ENCODE results near the gene ADCY7. TPM values are rescaled to one million over a fixed set of nuclear protein-coding genes. Genes with fewer than 3 reads are reported as not detected.

ADCY7 gene
- total and polyA plus RNA-seq, 9 of the 15 experiments (the other 6 are each of a cell fraction or from before 2014, with no cell fraction given), result 2.3 to 108 (median 28.6) TPM

DNA sequence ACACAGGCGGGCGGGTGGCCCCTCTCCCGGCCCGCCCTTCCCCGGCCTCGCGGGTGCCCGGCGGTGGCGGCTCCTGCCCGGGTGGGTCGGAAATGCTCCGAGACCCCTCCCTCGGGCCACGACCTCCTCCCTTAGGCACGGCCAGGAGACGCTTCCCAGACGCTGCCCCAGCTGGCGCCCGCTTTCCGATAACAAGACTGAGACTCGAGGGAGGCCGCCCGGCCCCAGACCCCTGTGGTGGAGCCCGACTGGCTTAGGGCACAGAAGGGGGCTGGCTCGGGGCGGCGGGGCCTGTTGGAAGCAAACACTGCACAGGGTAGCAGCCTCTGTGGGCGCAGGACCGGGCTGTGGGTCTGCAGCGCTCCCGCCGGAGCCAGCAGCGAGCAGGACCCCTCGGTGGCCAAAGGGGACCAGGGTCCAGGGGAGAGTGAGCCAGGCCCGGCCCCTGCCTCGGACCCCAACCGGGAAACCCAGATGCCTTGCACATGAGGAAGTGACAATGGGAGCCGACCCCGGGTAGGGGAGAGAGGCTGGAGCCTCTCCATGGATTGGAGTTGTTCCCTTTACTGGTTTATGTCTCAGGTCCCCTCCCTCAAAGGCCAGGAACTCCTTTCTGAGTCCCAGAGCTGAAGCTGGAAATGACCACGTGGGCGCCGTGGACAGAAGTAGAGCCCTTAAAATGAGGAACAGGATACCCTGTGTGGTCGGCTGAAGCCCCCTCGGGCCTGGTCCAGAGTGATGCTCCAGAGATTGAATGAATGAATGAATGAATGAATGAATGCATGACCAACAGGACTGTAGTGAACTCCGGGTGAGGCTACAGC is 19.8 kb upstream of the ADCY7 start:
- H3K9ac ChIP-seq (ENCODE audit: insufficient read depth in 1 of 2, low read depth in 2 of 2, low read length in 2 of 2), result peak overlapping the region; percentile 84 to 96
- POLR2A ChIA-PET, result interaction anchor here (0.6 to 1.1 kb wide), 7 partner anchors 12 to 126 kb away, joined by 3 to 6 read pairs (median 3); partner anchors contain the start of gene ADCY7
- in situ Hi-C loops (cut with MboI) (no loop called here), intact Hi-C loops (cut with micrococcal nuclease) (loop anchor here (5.0 kb wide), 1 partner anchor 76 kb away; no protein-coding TSS in a partner anchor)
- peak overlapping the region; percentile 81 for H3K4me2 ChIP-seq (ENCODE audit: insufficient read depth, low read length)
- peak overlapping the region; percentile 76 for H3K4me3 ChIP-seq
- no peaks in the 10 kb centered on the region for H3K9me3 ChIP-seq (replicated peaks; ENCODE audit: control insufficient read depth, insufficient read depth, low read depth, low read length)
- 7% methylated on average over 21 of the region's 46 CpGs for WGBS (ENCODE audit: insufficient coverage, low coverage, missing lambda C conversion rate)
- peaks cover 48% of the 10 kb centered on the region for H3K79me2 ChIP-seq (ENCODE audit: control insufficient read depth, insufficient read depth, low read length)
- ATAC-seq (peak; percentile 18), FAIRE-seq (peak; percentile 6), DNase-seq (ENCODE audit: extremely low read depth in 1 of 4, low spot score in 3 of 4) (no peak)
- peak overlapping the region; percentile 71 for H2AFZ ChIP-seq (ENCODE audit: low read depth, low read length)
- peaks cover 38 to 43% of the 10 kb centered on the region in 2 experiments for H3K4me1 ChIP-seq (replicated peaks in 1 of 2; ENCODE audit: control insufficient read depth in 2 of 2, insufficient read depth in 2 of 2, low read length in 2 of 2)
- no TSS peak for BruUV-seq (replicated peaks)
- H4K20me1 ChIP-seq (replicated peaks; ENCODE audit: control insufficient read depth, insufficient read depth, low read length), result no peaks in the 10 kb centered on the region
- CTCF ChIA-PET (ENCODE audit: low intra/inter-chr PET ratio), result no interaction called here
- peak overlapping the region; percentile 79 for H3K27ac ChIP-seq (ENCODE audit: extremely low read depth, low read depth, low read length)
- peaks cover 7% of the 10 kb centered on the region; the same call in 1 of the 3 replicates for H3K36me3 ChIP-seq (ENCODE audit: control insufficient read depth, insufficient read depth, low read length)
- H3K27me3 ChIP-seq (ENCODE audit: control insufficient read depth in 2 of 2, insufficient read depth in 2 of 2, low read length in 2 of 2), result no peaks in the 10 kb centered on the region
- H3K9me1 ChIP-seq (ENCODE audit: control insufficient read depth, insufficient read depth, low read length), result no peaks in the 10 kb centered on the region
- TF ChIP-seq, protein P1, sequence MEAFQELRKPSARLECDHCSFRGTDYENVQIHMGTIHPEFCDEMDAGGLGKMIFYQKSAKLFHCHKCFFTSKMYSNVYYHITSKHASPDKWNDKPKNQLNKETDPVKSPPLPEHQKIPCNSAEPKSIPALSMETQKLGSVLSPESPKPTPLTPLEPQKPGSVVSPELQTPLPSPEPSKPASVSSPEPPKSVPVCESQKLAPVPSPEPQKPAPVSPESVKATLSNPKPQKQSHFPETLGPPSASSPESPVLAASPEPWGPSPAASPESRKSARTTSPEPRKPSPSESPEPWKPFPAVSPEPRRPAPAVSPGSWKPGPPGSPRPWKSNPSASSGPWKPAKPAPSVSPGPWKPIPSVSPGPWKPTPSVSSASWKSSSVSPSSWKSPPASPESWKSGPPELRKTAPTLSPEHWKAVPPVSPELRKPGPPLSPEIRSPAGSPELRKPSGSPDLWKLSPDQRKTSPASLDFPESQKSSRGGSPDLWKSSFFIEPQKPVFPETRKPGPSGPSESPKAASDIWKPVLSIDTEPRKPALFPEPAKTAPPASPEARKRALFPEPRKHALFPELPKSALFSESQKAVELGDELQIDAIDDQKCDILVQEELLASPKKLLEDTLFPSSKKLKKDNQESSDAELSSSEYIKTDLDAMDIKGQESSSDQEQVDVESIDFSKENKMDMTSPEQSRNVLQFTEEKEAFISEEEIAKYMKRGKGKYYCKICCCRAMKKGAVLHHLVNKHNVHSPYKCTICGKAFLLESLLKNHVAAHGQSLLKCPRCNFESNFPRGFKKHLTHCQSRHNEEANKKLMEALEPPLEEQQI (IDR thresholded peaks at IDR 0.05), result no peak
- TF ChIP-seq SIN3B (IDR thresholded peaks at IDR 0.05; ENCODE audit: low read depth) (no peak), ZSCAN32 (CRISPR knock-in tag; IDR thresholded peaks at IDR 0.05) (no peak), HEY1 (CRISPR knock-in tag; IDR thresholded peaks at IDR 0.05; ENCODE audit: borderline replicate concordance) (no peak), ZNF347 (CRISPR knock-in tag; IDR thresholded peaks at IDR 0.05; ENCODE audit: low read depth) (no peak), ZKSCAN3 (CRISPR knock-in tag; IDR thresholded peaks at IDR 0.05) (no peak), RFX7 (CRISPR knock-in tag; IDR thresholded peaks at IDR 0.05) (no peak), HSF4 (CRISPR knock-in tag; IDR thresholded peaks at IDR 0.05; ENCODE audit: borderline replicate concordance) (no peak), HDAC6 (IDR thresholded peaks at IDR 0.05; ENCODE audit: low read depth, low read length) (no peak), SMC3 (conservative IDR thresholded peaks at IDR 0.05; ENCODE audit: insufficient read depth, low read depth, low read length) (no peak), SLC30A9 (CRISPR knock-in tag; IDR thresholded peaks at IDR 0.05) (no peak), L3MBTL2 (IDR thresholded peaks at IDR 0.05) (peak; percentile 34; the same call in 1 of the 2 replicates), NCOA1 (IDR thresholded peaks at IDR 0.05; ENCODE audit: low read depth) (no peak), MAFF (IDR thresholded peaks at IDR 0.05; ENCODE audit: low read length) (no peak), FOXP1 (CRISPR knock-in tag; IDR thresholded peaks at IDR 0.05) (0 out of 2 replicates have a peak, but pooled peaks have one; percentile 32), KDM5B (IDR thresholded peaks at IDR 0.05; ENCODE audit: insufficient replicate concordance, low read depth, low read length) (peak; percentile 39)
- TF ChIP-seq, protein P2, sequence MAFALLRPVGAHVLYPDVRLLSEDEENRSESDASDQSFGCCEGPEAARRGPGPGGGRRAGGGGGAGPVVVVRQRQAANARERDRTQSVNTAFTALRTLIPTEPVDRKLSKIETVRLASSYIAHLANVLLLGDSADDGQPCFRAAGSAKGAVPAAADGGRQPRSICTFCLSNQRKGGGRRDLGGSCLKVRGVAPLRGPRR (CRISPR knock-in tag; IDR thresholded peaks at IDR 0.05), result no peak
- TF ChIP-seq, protein P3, sequence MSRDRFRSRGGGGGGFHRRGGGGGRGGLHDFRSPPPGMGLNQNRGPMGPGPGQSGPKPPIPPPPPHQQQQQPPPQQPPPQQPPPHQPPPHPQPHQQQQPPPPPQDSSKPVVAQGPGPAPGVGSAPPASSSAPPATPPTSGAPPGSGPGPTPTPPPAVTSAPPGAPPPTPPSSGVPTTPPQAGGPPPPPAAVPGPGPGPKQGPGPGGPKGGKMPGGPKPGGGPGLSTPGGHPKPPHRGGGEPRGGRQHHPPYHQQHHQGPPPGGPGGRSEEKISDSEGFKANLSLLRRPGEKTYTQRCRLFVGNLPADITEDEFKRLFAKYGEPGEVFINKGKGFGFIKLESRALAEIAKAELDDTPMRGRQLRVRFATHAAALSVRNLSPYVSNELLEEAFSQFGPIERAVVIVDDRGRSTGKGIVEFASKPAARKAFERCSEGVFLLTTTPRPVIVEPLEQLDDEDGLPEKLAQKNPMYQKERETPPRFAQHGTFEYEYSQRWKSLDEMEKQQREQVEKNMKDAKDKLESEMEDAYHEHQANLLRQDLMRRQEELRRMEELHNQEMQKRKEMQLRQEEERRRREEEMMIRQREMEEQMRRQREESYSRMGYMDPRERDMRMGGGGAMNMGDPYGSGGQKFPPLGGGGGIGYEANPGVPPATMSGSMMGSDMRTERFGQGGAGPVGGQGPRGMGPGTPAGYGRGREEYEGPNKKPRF (IDR thresholded peaks at IDR 0.05; ENCODE audit: low read depth, low read length), result no peak
